Naive thymus-derived CD8-positive, alpha-beta T cell (primary cell): ENCODE measurements around the gene CHRDL2. TPM values are rescaled to one million over a fixed set of nuclear protein-coding genes. Genes with fewer than 3 reads are reported as not detected.

Source experiments
- ATAC-seq, 2 donors: fragments of 150-1000 bp; cut with Tn5 transposase in 1 of 2; sonication (Bioruptor Pico), chemical (Tn5 transposase) in 1 of 2; 1 replicate in 1 of 2; 2 replicates in 1 of 2; pipeline ENCODE4 v1.10.0; 2021; ENCODE audit warnings: mild to moderate bottlenecking in 2 of 2, moderate library complexity in 2 of 2
- POLR2A ChIA-PET: fragments of 350-600 bp; sonication (Branson Sonifier 250); formaldehyde crosslinking; loops from one replicate; lab custom pipeline; 2021; ENCODE audit warnings: antibody characterized with exemption; lab: Charles Lee
- DNase-seq, 10 donors: peaks; one replicate each; pipeline versions ENCODE4 v3.0.0 to v3.0.0-alpha.2; 2020 to 2022
- H3K27ac Mint-ChIP-seq, 10 donors: one replicate each; pipeline ENCODE4 v1.8.0; 2020 to 2022; ENCODE audit warnings: mild to moderate bottlenecking in 10 of 10, mixed read lengths in 10 of 10, moderate library complexity in 4 of 10, inconsistent platforms in 1 of 10
- H3K27me3 Mint-ChIP-seq, 5 donors: one replicate each; pipeline ENCODE4 v1.8.0; 2021 to 2022; ENCODE audit warnings: mixed read lengths in 5 of 5
- H3K36me3 Mint-ChIP-seq, 3 donors: one replicate each; pipeline ENCODE4 v1.8.0; 2020 to 2022; ENCODE audit warnings: mixed read lengths in 3 of 3, mild to moderate bottlenecking in 2 of 3, inconsistent platforms in 1 of 3
- H3K4me1 Mint-ChIP-seq, 4 donors: one replicate each; pipeline ENCODE4 v1.8.0; 2021 to 2022; ENCODE audit warnings: mixed read lengths in 4 of 4
- H3K4me3 Mint-ChIP-seq, 10 donors: one replicate each; pipeline ENCODE4 v1.8.0; 2020 to 2022; ENCODE audit warnings: mild to moderate bottlenecking in 10 of 10, mixed read lengths in 10 of 10, moderate library complexity in 6 of 10, inconsistent platforms in 1 of 10
- H3K9me3 Mint-ChIP-seq, 9 donors: one replicate each; pipeline ENCODE4 v1.8.0; 2020 to 2022; ENCODE audit warnings: mixed read lengths in 9 of 9, mild to moderate bottlenecking in 3 of 9, inconsistent platforms in 1 of 9, moderate library complexity in 1 of 9
- polyA plus RNA-seq, 3 donors: library from polyadenylated mRNA; unstranded; fragments of 300-500 nt; fragmentation: Illumina TruSeq; gene quantifications; one replicate each; pipeline ENCODE4 v1.2.3, GENCODE V29; 2021
- total RNA-seq, 8 experiments: library from RNA in 2 of 8; stranded (reverse) in 2 of 8; gene quantifications; one replicate each; pipeline ENCODE4 v1.2.3 and lab custom pipeline; 2021 to 2026

The CHRDL2 gene
- total and polyA plus RNA-seq, 5 experiments from 2014 or later, result not detected

GRCh38 chr11:74721479-74721835 is 9.8 kb downstream of the CHRDL2 start:
- Mint-ChIP-seq H3K9me3 (no peaks in the 10 kb centered on the region), H3K27ac (no peak overlapping the region), H3K36me3 (no peaks in the 10 kb centered on the region), H3K27me3 (peaks cover 0 to 14% (median 8%) of the 10 kb centered on the region in 5 donors), H3K4me1 (peaks cover 1 to 5% (median 2%) of the 10 kb centered on the region in 4 donors), H3K4me3 (no peak overlapping the region)
- POLR2A ChIA-PET, result no interaction called here
- DNase-seq, result peak in 1 of 10 donors; percentile 45
- no peak for ATAC-seq

- H3K36me3 Mint-ChIP-seq, result no peaks in the 10 kb centered on the region
- H3K27me3 Mint-ChIP-seq, result peaks cover 0 to 15% (median 9%) of the 10 kb centered on the region in 5 donors
- no peak for ATAC-seq
- H3K27ac Mint-ChIP-seq, result no peak overlapping the region
- no peaks in the 10 kb centered on the region for H3K9me3 Mint-ChIP-seq
- H3K4me1 Mint-ChIP-seq, result no peaks in the 10 kb centered on the region
- no peak overlapping the region for H3K4me3 Mint-ChIP-seq
- POLR2A ChIA-PET, result no interaction called here
- peak in 1 of 10 donors; percentile 37 for DNase-seq
Observed at GRCh38 chr11:74720596-74721478, 10.4 kb downstream of the CHRDL2 start.

- Mint-ChIP-seq H3K27me3 (peaks cover 0 to 6% (median 3%) of the 10 kb centered on the region in 5 donors), H3K4me1 (no peaks in the 10 kb centered on the region), H3K4me3 (no peak overlapping the region), H3K9me3 (no peaks in the 10 kb centered on the region), H3K27ac (peak overlapping the region in 1 of 10 donors; percentile 4), H3K36me3 (no peaks in the 10 kb centered on the region)
- no peak for ATAC-seq
- POLR2A ChIA-PET, result no interaction called here
- no peak for DNase-seq
Observed at GRCh38 chr11:74719011-74719410, 12.2 kb downstream of the CHRDL2 start.

- Mint-ChIP-seq H3K4me3 (no peak overlapping the region), H3K4me1 (no peaks in the 10 kb centered on the region), H3K27me3 (peaks cover 0 to 5% (median 1%) of the 10 kb centered on the region in 5 donors), H3K27ac (no peak overlapping the region), H3K9me3 (no peaks in the 10 kb centered on the region), H3K36me3 (no peaks in the 10 kb centered on the region)
- peak in 1 of 10 donors; percentile 41 for DNase-seq
- POLR2A ChIA-PET, result no interaction called here
- no peak for ATAC-seq
Observed at GRCh38 chr11:74717221-74717969, 13.8 kb downstream of the CHRDL2 start.

GRCh38 chr11:74714904-74715303 is 16.3 kb downstream of the CHRDL2 start:
- no peak overlapping the region for H3K4me3 Mint-ChIP-seq
- ATAC-seq (no peak), DNase-seq (no peak)
- H3K27me3 Mint-ChIP-seq, result peaks cover 0 to 2% (median 1%) of the 10 kb centered on the region in 5 donors
- H3K9me3 Mint-ChIP-seq, result no peaks in the 10 kb centered on the region
- H3K4me1 Mint-ChIP-seq, result no peaks in the 10 kb centered on the region
- H3K27ac Mint-ChIP-seq, result no peak overlapping the region
- POLR2A ChIA-PET, result no interaction called here
- H3K36me3 Mint-ChIP-seq, result no peaks in the 10 kb centered on the region

GRCh38 chr11:74713686-74714085 is 17.5 kb downstream of the CHRDL2 start:
- Mint-ChIP-seq H3K36me3 (no peaks in the 10 kb centered on the region), H3K9me3 (no peaks in the 10 kb centered on the region), H3K27ac (no peak overlapping the region), H3K4me1 (no peaks in the 10 kb centered on the region), H3K4me3 (no peak overlapping the region), H3K27me3 (peaks cover 0 to 2% (median 1%) of the 10 kb centered on the region in 5 donors)
- no peak for DNase-seq
- ATAC-seq, result no peak
- POLR2A ChIA-PET, result no interaction called here

- ATAC-seq (no peak), DNase-seq (no peak)
- peaks cover 0 to 2% (median 0%) of the 10 kb centered on the region in 5 donors for H3K27me3 Mint-ChIP-seq
- H3K4me3 Mint-ChIP-seq, result no peak overlapping the region
- no peaks in the 10 kb centered on the region for H3K36me3 Mint-ChIP-seq
- POLR2A ChIA-PET, result no interaction called here
- H3K27ac Mint-ChIP-seq, result peak overlapping the region in 1 of 10 donors; percentile 51
- no peaks in the 10 kb centered on the region for H3K9me3 Mint-ChIP-seq
- H3K4me1 Mint-ChIP-seq, result peaks cover 0 to 2% (median 0%) of the 10 kb centered on the region in 4 donors
Observed at GRCh38 chr11:74710281-74710938, 20.8 kb downstream of the CHRDL2 start.

- DNase-seq (no peak), ATAC-seq (no peak)
- no peak overlapping the region for H3K27ac Mint-ChIP-seq
- peaks cover 0 to 2% (median 0%) of the 10 kb centered on the region in 5 donors for H3K27me3 Mint-ChIP-seq
- H3K36me3 Mint-ChIP-seq, result no peaks in the 10 kb centered on the region
- POLR2A ChIA-PET, result no interaction called here
- H3K9me3 Mint-ChIP-seq, result no peaks in the 10 kb centered on the region
- peaks cover 0 to 2% (median 0%) of the 10 kb centered on the region in 4 donors for H3K4me1 Mint-ChIP-seq
- no peak overlapping the region for H3K4me3 Mint-ChIP-seq
Observed at GRCh38 chr11:74709175-74709574, 22.1 kb downstream of the CHRDL2 start.

- Mint-ChIP-seq H3K27me3 (peaks cover 0 to 2% (median 0%) of the 10 kb centered on the region in 5 donors), H3K27ac (peak overlapping the region in 2 of 10 donors; percentile 3 to 35), H3K36me3 (no peaks in the 10 kb centered on the region), H3K9me3 (no peaks in the 10 kb centered on the region), H3K4me3 (no peak overlapping the region), H3K4me1 (peaks cover 0 to 2% (median 0%) of the 10 kb centered on the region in 4 donors)
- POLR2A ChIA-PET, result no interaction called here
- ATAC-seq (no peak), DNase-seq (no peak)
Observed at GRCh38 chr11:74707602-74708510, 23.4 kb downstream of the CHRDL2 start.

GRCh38 chr11:74707182-74707581 is 24.0 kb downstream of the CHRDL2 start:
- H3K27me3 Mint-ChIP-seq, result peaks cover 0 to 3% (median 2%) of the 10 kb centered on the region in 5 donors

GRCh38 chr11:74703211-74703610 is 28.0 kb downstream of the CHRDL2 start:
- POLR2A ChIA-PET, result interaction anchor here (0.6 kb wide), 1 partner anchor 137 kb away, joined by 4 read pairs; no protein-coding TSS in a partner anchor
- ATAC-seq (no peak), DNase-seq (no peak)
- H3K36me3 Mint-ChIP-seq, result no peaks in the 10 kb centered on the region
- no peak overlapping the region for H3K27ac Mint-ChIP-seq
- no peak overlapping the region for H3K4me3 Mint-ChIP-seq
- H3K9me3 Mint-ChIP-seq, result no peaks in the 10 kb centered on the region
- H3K4me1 Mint-ChIP-seq, result peaks cover 0 to 4% (median 0%) of the 10 kb centered on the region in 4 donors
- peaks cover 0 to 3% (median 2%) of the 10 kb centered on the region in 5 donors for H3K27me3 Mint-ChIP-seq

More at GRCh38 chr11:74707182-74707581, 24.0 kb downstream of the CHRDL2 start:
- Mint-ChIP-seq H3K4me1 (peaks cover 0 to 4% (median 0%) of the 10 kb centered on the region in 4 donors), H3K4me3 (no peak overlapping the region), H3K27ac (peak overlapping the region in 1 of 10 donors; percentile 3), H3K36me3 (no peaks in the 10 kb centered on the region), H3K9me3 (no peaks in the 10 kb centered on the region)
- DNase-seq, result no peak
- POLR2A ChIA-PET, result no interaction called here
- ATAC-seq, result no peak
